H1 (cell line): Measurements from ENCODE around the gene ANKRD40. TPM values are rescaled to one million over a fixed set of nuclear protein-coding genes. Genes with fewer than 3 reads are reported as not detected.

ENCODE experiments used
- CTCF ChIA-PET: fragments of 300-600 bp; sonication (Branson Sonifier 250); formaldehyde crosslinking; loops from one replicate; lab custom pipeline; 2021; ENCODE audit not compliant: partially characterized antibody; lab: Charles Lee
- POLR2A ChIA-PET: fragments of 300-600 bp; sonication (Branson Sonifier 250); formaldehyde crosslinking; loops from one replicate; lab custom pipeline; 2021; ENCODE audit warnings: inconsistent platforms; ENCODE audit not compliant: partially characterized antibody; lab: Charles Lee
- DNase-seq, 2 experiments: peaks; one replicate each; pipeline versions ENCODE4 v3.0.0 to v3.0.0-alpha.2; 2010 to 2022; ENCODE audit warnings: low spot score in 2 of 2, low read depth in 1 of 2, mixed read lengths in 1 of 2
- FAIRE-seq: peaks from 2 replicates; lab custom pipeline; 2011; peaks lifted over from hg19 to GRCh38; lab: Jason Lieb, UNC
- H2AFZ ChIP-seq: 2 replicates; pipeline ENCODE4 v1.8.1; 2012; ENCODE audit warnings: low read length, inconsistent platforms
- H2AK5ac ChIP-seq: 2 replicates; pipeline ENCODE4 v1.6.1; 2013; ENCODE audit warnings: low read depth, low read length
- H2BK120ac ChIP-seq: replicated peaks from 2 replicates; pipeline ENCODE3; 2013; ENCODE audit warnings: low read depth, low read length, inconsistent platforms
- H2BK12ac ChIP-seq: 2 replicates; pipeline ENCODE4 v1.6.1; 2013; ENCODE audit warnings: low read depth, low read length
- H2BK15ac ChIP-seq: 2 replicates; pipeline ENCODE4 v1.6.1; 2013; ENCODE audit warnings: low read length
- H2BK20ac ChIP-seq: 2 replicates; pipeline ENCODE4 v1.6.1; 2013; ENCODE audit warnings: low read length
- H2BK5ac ChIP-seq: 2 replicates; pipeline ENCODE4 v1.6.1; 2013; ENCODE audit warnings: low read depth, low read length
- H3K14ac ChIP-seq: 2 replicates; pipeline ENCODE4 v1.6.1; 2013; ENCODE audit warnings: inconsistent platforms; ENCODE audit not compliant: insufficient read length
- H3K18ac ChIP-seq: 2 replicates; pipeline ENCODE4 v1.6.1; 2013; ENCODE audit warnings: low read length; ENCODE audit errors: extremely low read depth
- H3K23ac ChIP-seq: 2 replicates; pipeline ENCODE4 v1.6.1; 2013; ENCODE audit warnings: inconsistent platforms; ENCODE audit not compliant: insufficient read length
- H3K23me2 ChIP-seq: 2 replicates; pipeline ENCODE4 v1.6.1; 2013; ENCODE audit warnings: low read depth, low read length
- H3K27ac ChIP-seq: 2 replicates; pipeline ENCODE4 v1.6.1; 2011; ENCODE audit warnings: low read depth, low read length, inconsistent platforms
- H3K27me3 ChIP-seq, 4 experiments: replicated peaks in 1 of 4; 1 replicate in 1 of 4; 2 replicates in 3 of 4; pipeline versions ENCODE4 v1.6.1 to v1.8.1; 2011 to 2013; ENCODE audit warnings: low read length in 3 of 4, mild to moderate bottlenecking in 3 of 4, inconsistent platforms in 2 of 4, mixed read lengths in 2 of 4, moderate library complexity in 1 of 4; ENCODE audit not compliant: control insufficient read depth in 3 of 4, insufficient read depth in 3 of 4; ENCODE audit errors: extremely low read depth in 1 of 4
- H3K36me3 ChIP-seq, 4 experiments: 2 replicates each; pipeline versions ENCODE4 v1.6.1 to v1.8.1; 2011 to 2013; ENCODE audit warnings: mild to moderate bottlenecking in 4 of 4, low read length in 3 of 4, moderate library complexity in 2 of 4, control low read depth in 1 of 4, inconsistent platforms in 1 of 4; ENCODE audit not compliant: insufficient read depth in 4 of 4, control insufficient read depth in 2 of 4
- H3K4ac ChIP-seq: replicated peaks from 2 replicates; pipeline ENCODE3; 2013; ENCODE audit warnings: low read length, low read depth, mixed read lengths, inconsistent platforms; ENCODE audit not compliant: insufficient read length
- H3K4me1 ChIP-seq, 4 experiments: replicated peaks in 1 of 4; 1 replicate in 1 of 4; 2 replicates in 3 of 4; pipeline versions ENCODE4 v1.6.1 to v1.8.1; 2011 to 2013; ENCODE audit warnings: low read length in 3 of 4, inconsistent platforms in 2 of 4, mixed read lengths in 1 of 4; ENCODE audit not compliant: insufficient read depth in 4 of 4, control insufficient read depth in 3 of 4
- H3K4me2 ChIP-seq, 2 experiments: 2 replicates each; pipeline versions ENCODE4 v1.6.1 to v1.8.1; 2011 to 2013; ENCODE audit warnings: low read depth in 2 of 2, low read length in 2 of 2, control low read depth in 1 of 2, inconsistent platforms in 1 of 2, mild to moderate bottlenecking in 1 of 2; ENCODE audit not compliant: insufficient read depth in 1 of 2
- H3K4me3 ChIP-seq, 4 experiments: fragments of 200-600, 300-600 bp in 1 of 4; sonication (generic), shearing (Covaris generic), sonication (Bioruptor Twin) in 1 of 4; 2 replicates each; pipeline versions ENCODE4 v1.5.1 to v1.8.1; 2011 to 2016; ENCODE audit warnings: low read length in 4 of 4, low read depth in 3 of 4, control low read depth in 2 of 4, inconsistent platforms in 2 of 4, mild to moderate bottlenecking in 2 of 4, mixed read lengths in 1 of 4, moderate library complexity in 1 of 4; ENCODE audit not compliant: insufficient read depth in 2 of 4; ENCODE audit errors: extremely low read depth in 1 of 4
- H3K56ac ChIP-seq: replicated peaks from 2 replicates; pipeline ENCODE3; 2013; ENCODE audit warnings: low read depth, mild to moderate bottlenecking, mixed read lengths, low read length, inconsistent platforms; ENCODE audit not compliant: insufficient read length
- H3K79me1 ChIP-seq: 2 replicates; pipeline ENCODE4 v1.6.1; 2013; ENCODE audit warnings: low read depth, low read length, control low read depth
- H3K79me2 ChIP-seq, 2 experiments: 2 replicates each; pipeline versions ENCODE4 v1.6.1 to v1.8.1; 2012 to 2013; ENCODE audit warnings: low read length in 2 of 2, mild to moderate bottlenecking in 2 of 2, inconsistent platforms in 1 of 2; ENCODE audit not compliant: insufficient read depth in 2 of 2, control insufficient read depth in 1 of 2
- H3K9ac ChIP-seq, 4 experiments: replicated peaks in 1 of 4; 1 replicate in 1 of 4; 2 replicates in 3 of 4; pipeline versions ENCODE4 v1.6.1 to v1.8.1; 2011 to 2013; ENCODE audit warnings: low read depth in 3 of 4, low read length in 3 of 4, control low read depth in 2 of 4, mild to moderate bottlenecking in 2 of 4, moderate library complexity in 2 of 4, inconsistent platforms in 1 of 4; ENCODE audit errors: extremely low read depth in 1 of 4
- H3K9me3 ChIP-seq, 2 experiments: 2 replicates each; pipeline versions ENCODE4 v1.6.1 to v1.8.1; 2012 to 2013; ENCODE audit warnings: mild to moderate bottlenecking in 2 of 2, moderate library complexity in 2 of 2, control low read depth in 1 of 2, inconsistent platforms in 1 of 2, low read depth in 1 of 2, low read length in 1 of 2, mixed read lengths in 1 of 2; ENCODE audit not compliant: insufficient read depth in 2 of 2
- H4K20me1 ChIP-seq, 2 experiments: replicated peaks in 1 of 2; 2 replicates each; pipeline versions ENCODE3 to v1.8.1; 2011 to 2013; ENCODE audit warnings: inconsistent platforms in 2 of 2, low read length in 2 of 2, mild to moderate bottlenecking in 1 of 2; ENCODE audit not compliant: insufficient read depth in 2 of 2, control insufficient read depth in 1 of 2
- H4K5ac ChIP-seq: 2 replicates; pipeline ENCODE4 v1.6.1; 2013; ENCODE audit warnings: low read length, low read depth, mixed read lengths, inconsistent platforms; ENCODE audit not compliant: insufficient read length
- H4K8ac ChIP-seq: 2 replicates; pipeline ENCODE4 v1.8.0; 2013; ENCODE audit warnings: mild to moderate bottlenecking, moderate library complexity, low read length, inconsistent platforms; ENCODE audit not compliant: insufficient read depth; ENCODE audit errors: extremely low read depth
- H4K91ac ChIP-seq: replicated peaks from 2 replicates; pipeline ENCODE3; 2013; ENCODE audit warnings: low read length, mixed read lengths, inconsistent platforms; ENCODE audit not compliant: insufficient read length
- SRF ChIP-seq: IDR thresholded peaks from 2 replicates; pipeline ENCODE4 v1.6.1; 2011; ENCODE audit warnings: mild to moderate bottlenecking, low read depth, low read length, moderate library complexity
- WGBS, 2 experiments: shearing (Covaris generic) in 1 of 2; methylation state at CpG; one replicate each; pipeline versions ENCODE4 v1.1.6 to v1.1.7; 2013 to 2015; ENCODE audit warnings: low lambda C conversion rate in 2 of 2, mixed read lengths in 2 of 2, inconsistent platforms in 1 of 2, low coverage in 1 of 2, missing lambda C conversion rate in 1 of 2; ENCODE audit not compliant: insufficient replicate concordance in 2 of 2, insufficient coverage in 1 of 2, insufficient read length in 1 of 2; ENCODE audit errors: extremely low coverage in 1 of 2, missing lambda C conversion rate in 1 of 2; 5-methylcytosine and 5-hydroxymethylcytosine counted together
- polyA plus RNA-seq, 7 experiments: library from polyadenylated mRNA; depleted of rRNA in 3 of 7; stranded (reverse) in 5 of 7; unstranded in 2 of 7; fragments of >200 nt in 5 of 7; fragments of 200-250 nt in 2 of 7; gene quantifications; 1 replicate in 5 of 7; 2 replicates in 1 of 7; 4 replicates in 1 of 7; pipeline versions ENCODE4 v1.2.1 to v1.2.3, GENCODE V29; 2011 to 2013; ENCODE audit warnings: missing spikeins in 2 of 7, mixed read lengths in 2 of 7
- total RNA-seq: library from RNA; stranded (reverse); fragmentation: NEBNext Ultra II Directional; extraction: Animal tissue kit (Norgen Biotek cat#: 25700); gene quantifications from 2 replicates; pipeline ENCODE4 v1.2.1, GENCODE V29; 2021

The ANKRD40 gene
- total and polyA plus RNA-seq, 2 of the 8 experiments (the other 6 are each of a cell fraction or from before 2014, with no cell fraction given), result 26.1 to 50.1 TPM

DNA sequence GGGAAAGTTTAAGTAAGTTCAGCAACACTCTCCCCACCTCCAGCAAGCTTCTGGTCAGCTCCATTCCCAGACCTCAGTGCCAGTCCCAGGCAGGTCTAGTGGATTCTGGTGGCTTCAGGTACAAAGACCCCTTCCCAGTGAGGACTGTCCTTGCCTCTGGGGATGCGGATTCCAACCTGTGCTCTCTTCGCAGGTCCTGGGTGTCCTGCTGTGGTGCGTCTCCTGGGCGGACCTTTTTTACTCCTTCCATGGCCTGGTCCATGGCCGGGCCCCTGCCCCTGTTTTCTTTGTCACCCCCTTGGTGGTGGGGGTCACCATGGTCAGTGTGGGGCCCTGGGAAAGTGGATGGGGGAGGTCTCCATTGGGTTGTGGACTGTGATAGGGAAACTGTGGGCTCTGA, 51.2 kb downstream of the ANKRD40 start:
- no peak overlapping the region for H2AFZ ChIP-seq
- H3K9ac ChIP-seq, result no peak overlapping the region
- FAIRE-seq (no peak), DNase-seq (no peak)
- no peak overlapping the region for H2BK12ac ChIP-seq
- no peak overlapping the region for H3K14ac ChIP-seq
- H2AK5ac ChIP-seq, result no peak overlapping the region
- no peak overlapping the region for H3K18ac ChIP-seq
- POLR2A ChIA-PET, result interaction anchor here (0.6 kb wide), 1 partner anchor 535 kb away, joined by 4 read pairs; no protein-coding TSS in a partner anchor
- H3K4me3 ChIP-seq, result no peak overlapping the region
- H3K23me2 ChIP-seq, result no peaks in the 10 kb centered on the region
- CTCF ChIA-PET, result interaction anchor here (0.9 to 1.4 kb wide), 3 partner anchors 25 to 71 kb away, joined by 3 read pairs; no protein-coding TSS in a partner anchor
- H2BK15ac ChIP-seq, result no peak overlapping the region
- H2BK5ac ChIP-seq, result no peak overlapping the region
- no peaks in the 10 kb centered on the region for H4K20me1 ChIP-seq
- no peak overlapping the region for H3K23ac ChIP-seq
- H3K79me2 ChIP-seq, result no peaks in the 10 kb centered on the region
- H4K91ac ChIP-seq, result no peak overlapping the region
- no peak overlapping the region for H3K56ac ChIP-seq
- no peak overlapping the region for H2BK20ac ChIP-seq
- H2BK120ac ChIP-seq, result no peak overlapping the region
- no peak overlapping the region; the same call in 1 of the 2 replicates for H4K8ac ChIP-seq
- H3K9me3 ChIP-seq, result no peaks in the 10 kb centered on the region; a peak in 1 of 4 replicates
- no peaks in the 10 kb centered on the region for H3K27me3 ChIP-seq
- no peak overlapping the region for H3K4me2 ChIP-seq
- no peak overlapping the region for H3K27ac ChIP-seq
- H3K79me1 ChIP-seq, result no peaks in the 10 kb centered on the region
- H4K5ac ChIP-seq, result no peak overlapping the region
- WGBS, 2 experiments, result 91% methylated on average over 5 of the region's 5 CpGs; no CpG with 5 or more reads in 1 of the 2 experiments
- peaks cover 0 to 2% (median under 1%) of the 10 kb centered on the region in 4 experiments; a peak in 3 of 7 replicates for H3K4me1 ChIP-seq
- H3K4ac ChIP-seq, result no peak overlapping the region
- no peaks in the 10 kb centered on the region for H3K36me3 ChIP-seq
- no peak for TF ChIP-seq SRF
